Measurements from ENCODE around the gene CRYBA2.

GRCh38 chr2:219030177-219030940 is 37.1 kb upstream of the CRYBA2 start:
- TF ChIP-seq CTCF (IDR thresholded peaks at IDR 0.05) (no peak), POLR2AphosphoS5 (IDR thresholded peaks at IDR 0.05) (no peak), POLR2A (IDR thresholded peaks at IDR 0.05) (no peak), EP300 (IDR thresholded peaks at IDR 0.05; ENCODE audit: low read depth) (no peak)
